Measurements from ENCODE around the gene SFT2D1.
"Not testable (repeated sequence)": the region's sequence is repeated elsewhere in the genome, so short reads cannot be mapped to it uniquely, and the experiment has no call there.

Gene SFT2D1

GRCh38 chr6:166365221-166365620, 22.9 kb upstream of the SFT2D1 start:
- peak; percentile 35 for DNase-seq (ENCODE audit: low read depth)
- H3K4me3 ChIP-seq (ENCODE audit: control insufficient read depth, low read depth, low read length), result no peak overlapping the region
- TF ChIP-seq CTCF (IDR thresholded peaks at IDR 0.05; ENCODE audit: control insufficient read depth, insufficient read depth, low read depth, low read length, missing control alignments), result no peak

GRCh38 chr6:166364456-166364855, 22.1 kb upstream of the SFT2D1 start:
- no peak overlapping the region for H3K4me3 ChIP-seq (ENCODE audit: control insufficient read depth, low read depth, low read length)
- no peak for TF ChIP-seq CTCF (IDR thresholded peaks at IDR 0.05; ENCODE audit: control insufficient read depth, insufficient read depth, low read depth, low read length, missing control alignments)

GRCh38 chr6:166362427-166362826, 20.1 kb upstream of the SFT2D1 start:
- DNase-seq (ENCODE audit: low read depth); H3K4me3 ChIP-seq (ENCODE audit: control insufficient read depth, low read depth, low read length): not testable (repeated sequence)

More at GRCh38 chr6:166364456-166364855, 22.1 kb upstream of the SFT2D1 start:
- no peak for DNase-seq (ENCODE audit: low read depth)

GRCh38 chr6:166361077-166361429, 18.7 kb upstream of the SFT2D1 start:
- no peak for DNase-seq (ENCODE audit: low read depth)
- TF ChIP-seq CTCF (IDR thresholded peaks at IDR 0.05; ENCODE audit: control insufficient read depth, insufficient read depth, low read depth, low read length, missing control alignments), result no peak

GRCh38 chr6:166360243-166361076, 18.1 kb upstream of the SFT2D1 start:
- no peak overlapping the region for H3K4me3 ChIP-seq (ENCODE audit: control insufficient read depth, low read depth, low read length)
- DNase-seq (ENCODE audit: low read depth), result no peak
- no peak for TF ChIP-seq CTCF (IDR thresholded peaks at IDR 0.05; ENCODE audit: control insufficient read depth, insufficient read depth, low read depth, low read length, missing control alignments)

More at GRCh38 chr6:166361077-166361429, 18.7 kb upstream of the SFT2D1 start:
- no peak overlapping the region for H3K4me3 ChIP-seq (ENCODE audit: control insufficient read depth, low read depth, low read length)

- no peak overlapping the region for H3K4me3 ChIP-seq (ENCODE audit: control insufficient read depth, low read depth, low read length)
- no peak for DNase-seq (ENCODE audit: low read depth)
Measured at GRCh38 chr6:166355552-166355951, 13.2 kb upstream of the SFT2D1 start.

More at GRCh38 chr6:166355552-166355951, 13.2 kb upstream of the SFT2D1 start:
- TF ChIP-seq CTCF (IDR thresholded peaks at IDR 0.05; ENCODE audit: control insufficient read depth, insufficient read depth, low read depth, low read length, missing control alignments), result no peak

All from AG09309 (cell line).